A549 (cell line): ENCODE data around the gene NAA60. TPM values are rescaled to one million over a fixed set of nuclear protein-coding genes. Genes with fewer than 3 reads are reported as not detected.

Source experiments
- ATAC-seq, 2 experiments: fragments of 200-7000 bp in 1 of 2; fragments of >200 bp in 1 of 2; cut with Nextera tagmentation in 1 of 2; cut with Tn5 transposase in 1 of 2; 3 replicates each; pipeline versions ENCODE4 v1.8.0 to v1.9.1; 2018 to 2020; ENCODE audit warnings: mild to moderate bottlenecking in 1 of 2, moderate library complexity in 1 of 2
- CTCF ChIA-PET: fragments of 300-600 bp; sonication (Branson Sonifier 250); formaldehyde crosslinking; extraction: SDS; loops from one replicate; lab custom pipeline; 2021; ENCODE audit warnings: antibody characterized with exemption, inconsistent platforms; lab: Yijun Ruan, JAX
- POLR2A ChIA-PET: fragments of 350-600 bp; formaldehyde crosslinking; extraction: SDS; loops from one replicate; lab custom pipeline; 2021; ENCODE audit warnings: antibody characterized with exemption, inconsistent platforms; lab: Yijun Ruan, JAX
- DNase-seq, 2 experiments: peaks; one replicate each; pipeline versions ENCODE4 v3.0.0 to v3.0.0-alpha.2; 2011 to 2016; ENCODE audit warnings: low read depth in 1 of 2, low spot score in 1 of 2
- FAIRE-seq: peaks from 2 replicates; lab custom pipeline; 2011; peaks lifted over from hg19 to GRCh38; lab: Jason Lieb, UNC
- H3K27ac ChIP-seq, 2 experiments: fragments of >200 bp; sonication (Bioruptor Twin); formaldehyde crosslinking; 3 replicates each; pipeline ENCODE4 v1.5.1; 2016 to 2017
- H3K4me1 ChIP-seq: fragments of >200 bp; sonication (Bioruptor Twin); formaldehyde crosslinking; 3 replicates; pipeline ENCODE4 v1.6.1; 2016
- H3K4me2 ChIP-seq: fragments of >200 bp; sonication (Bioruptor Twin); formaldehyde crosslinking; 3 replicates; pipeline ENCODE4 v1.6.1; 2016
- H3K4me3 ChIP-seq: fragments of >200 bp; sonication (Bioruptor Twin); formaldehyde crosslinking; 3 replicates; pipeline ENCODE4 v1.5.1; 2016
- H3K9me3 ChIP-seq: fragments of >200 bp; sonication (Bioruptor Twin); formaldehyde crosslinking; 3 replicates; pipeline ENCODE4 v1.6.1; 2016
- BCL3 ChIP-seq: fragments of >200 bp; sonication (Bioruptor Twin); formaldehyde crosslinking; IDR thresholded peaks from 3 replicates; pipeline ENCODE4 v1.6.1; 2016
- BHLHE40 ChIP-seq: IDR thresholded peaks from 2 replicates; pipeline ENCODE4 v1.6.1; 2012; ENCODE audit warnings: low read depth, low read length, inconsistent platforms
- CBX8 ChIP-seq: fragments of 200-600 bp; sonication (generic); IDR thresholded peaks from 2 replicates; pipeline ENCODE4 v1.6.1; 2016
- CEBPB ChIP-seq, 2 experiments: fragments of >200 bp in 1 of 2; sonication (Bioruptor Twin) in 1 of 2; formaldehyde crosslinking in 1 of 2; IDR thresholded peaks; 2 replicates each; pipeline ENCODE4 v1.6.1; 2012 to 2016
- CHD4 ChIP-seq: fragments of 200-600 bp; sonication (generic); IDR thresholded peaks from 2 replicates; pipeline ENCODE4 v1.6.1; 2016; ENCODE audit warnings: antibody characterized with exemption, mild to moderate bottlenecking, borderline replicate concordance
- ELK1 ChIP-seq: fragments of 150-350 bp; IDR thresholded peaks from 2 replicates; pipeline ENCODE4 v1.6.1; 2014; ENCODE audit warnings: low read depth, mild to moderate bottlenecking, low read length
- EP300 ChIP-seq, 2 experiments: fragments of >200 bp; sonication (Bioruptor Twin); formaldehyde crosslinking; IDR thresholded peaks; 2 replicates in 1 of 2; 3 replicates in 1 of 2; pipeline ENCODE4 v1.6.1; 2016 to 2017
- ESRRA ChIP-seq: fragments of 150-350 bp; IDR thresholded peaks from 2 replicates; pipeline ENCODE4 v1.6.1; 2014; ENCODE audit warnings: mild to moderate bottlenecking, low read length, borderline replicate concordance
- FOSL2 ChIP-seq, 2 experiments: fragments of 450-650 bp in 1 of 2; fragments of >200 bp in 1 of 2; sonication (Bioruptor Twin) in 1 of 2; formaldehyde crosslinking; IDR thresholded peaks; 2 replicates each; pipeline versions ENCODE4 v1.5.0 to v1.6.1; 2016 to 2020; ENCODE audit warnings: mild to moderate bottlenecking in 1 of 2, moderate library complexity in 1 of 2
- GATA3 ChIP-seq: IDR thresholded peaks from 2 replicates; pipeline ENCODE4 v1.6.1; 2012; ENCODE audit warnings: borderline replicate concordance
- HMGXB4 ChIP-seq: fragments of 250-450 bp; sonication (Bioruptor Pico); IDR thresholded peaks from 2 replicates; pipeline ENCODE4 v1.5.0; 2021; ENCODE audit warnings: mild to moderate bottlenecking, moderate library complexity, borderline replicate concordance
- HOXA7 ChIP-seq: fragments of 250-450 bp; sonication (Bioruptor Pico); IDR thresholded peaks from 2 replicates; pipeline ENCODE4 v1.5.0; 2020; ENCODE audit warnings: mild to moderate bottlenecking, moderate library complexity
- HOXB5 ChIP-seq: fragments of 250-450 bp; sonication (Bioruptor Pico); IDR thresholded peaks from 2 replicates; pipeline ENCODE4 v1.5.0; 2020; ENCODE audit warnings: mild to moderate bottlenecking, moderate library complexity
- JUN ChIP-seq, 2 experiments: fragments of >200 bp; sonication (Bioruptor Twin); formaldehyde crosslinking; IDR thresholded peaks; 2 replicates in 1 of 2; 3 replicates in 1 of 2; pipeline ENCODE4 v1.6.1; 2016 to 2017
- KDM1A ChIP-seq: fragments of 200-600 bp; sonication (generic); IDR thresholded peaks from 2 replicates; pipeline ENCODE4 v1.6.1; 2016; ENCODE audit warnings: low read depth, mild to moderate bottlenecking
- KDM5A ChIP-seq: fragments of 200-600 bp; sonication (generic); IDR thresholded peaks from 2 replicates; pipeline ENCODE4 v1.6.1; 2016; ENCODE audit warnings: antibody characterized with exemption, mild to moderate bottlenecking
- MAFK ChIP-seq: fragments of 450-650 bp; IDR thresholded peaks from 2 replicates; pipeline ENCODE4 v1.6.1; 2014; ENCODE audit not compliant: partially characterized antibody
- MYC ChIP-seq: IDR thresholded peaks from 2 replicates; pipeline ENCODE4 v1.6.1; 2012; ENCODE audit warnings: mild to moderate bottlenecking, inconsistent platforms, low read length, improper control_type of control experiment, borderline replicate concordance
- NR3C1 ChIP-seq: fragments of >200 bp; sonication (Bioruptor Twin); formaldehyde crosslinking; IDR thresholded peaks from 3 replicates; pipeline ENCODE4 v1.6.1; 2017
- POLR2AphosphoS2 ChIP-seq: conservative IDR thresholded peaks from 2 replicates; pipeline ENCODE4 v1.6.1; 2012; ENCODE audit warnings: low read length, improper control_type of control experiment, inconsistent platforms
- RCOR1 ChIP-seq: fragments of 150-350 bp; IDR thresholded peaks from 2 replicates; pipeline ENCODE4 v1.6.1; 2014; ENCODE audit warnings: antibody characterized with exemption, low read length, low read depth
- RFX5 ChIP-seq: fragments of 450-650 bp; IDR thresholded peaks from 2 replicates; pipeline ENCODE4 v1.7.1; 2014; ENCODE audit warnings: antibody characterized with exemption, mild to moderate bottlenecking, moderate library complexity
- RNF2 ChIP-seq: fragments of 200-600 bp; sonication (generic); IDR thresholded peaks from 2 replicates; pipeline ENCODE4 v1.6.1; 2016; ENCODE audit warnings: low read depth, mild to moderate bottlenecking, antibody characterized with exemption, moderate library complexity, borderline replicate concordance
- SMC3 ChIP-seq: fragments of >200 bp; sonication (Bioruptor Twin); formaldehyde crosslinking; IDR thresholded peaks from 3 replicates; pipeline ENCODE4 v1.6.1; 2018; ENCODE audit warnings: inconsistent platforms
- USF2 ChIP-seq: fragments of 450-650 bp; IDR thresholded peaks from 2 replicates; pipeline ENCODE4 v1.6.1; 2014; ENCODE audit warnings: antibody characterized with exemption
- WGBS: methylation state at CpG from one replicate; pipeline ENCODE4 v1.1.6; 2017; ENCODE audit errors: missing lambda C conversion rate; 5-methylcytosine and 5-hydroxymethylcytosine counted together
- polyA plus RNA-seq, 4 experiments: library from polyadenylated mRNA; depleted of rRNA in 3 of 4; stranded (reverse); fragments of >200 nt; fragmentation: RNase III in 1 of 4; extraction: RNeasy Plus Mini Kit Qiagen cat#74134 plus additional on column Dnase treatment in 1 of 4; gene quantifications; 2 replicates in 3 of 4; 3 replicates in 1 of 4; pipeline ENCODE4 v1.2.3, GENCODE V29; 2011 to 2017

Gene NAA60
- polyA plus RNA-seq, 2 of the 4 experiments (the other 2 are of a cell fraction): 41.6 to 43.9 TPM

GRCh38 chr16:3518986-3519348 lies 75.5 kb downstream of the NAA60 start:
- peaks cover 15% of the 10 kb centered on the region for H3K4me1 ChIP-seq
- no peak for FAIRE-seq
- no peak for DNase-seq
- H3K9me3 ChIP-seq: no peaks in the 10 kb centered on the region
- POLR2A ChIA-PET: no interaction called here
- no peak overlapping the region for H3K4me2 ChIP-seq
- CTCF ChIA-PET: interaction anchor here (0.6 kb wide), 1 partner anchor 985 kb away, joined by 3 read pairs; no protein-coding TSS in a partner anchor
- H3K27ac ChIP-seq: no peak overlapping the region
- WGBS: 93% methylated on average over 8 of the region's 8 CpGs
- no peak for TF ChIP-seq KDM5A
- no peak for TF ChIP-seq NR3C1
- TF ChIP-seq ELK1: no peak
- no peak for TF ChIP-seq SMC3
- no peak for TF ChIP-seq RNF2
- no peak for TF ChIP-seq EP300 (IDR thresholded peaks at IDR 0.05)
- no peak for TF ChIP-seq RFX5
- no peak for TF ChIP-seq POLR2AphosphoS2
- no peak for TF ChIP-seq MYC
- no peak for TF ChIP-seq HOXB5
- no peak for TF ChIP-seq MAFK
- TF ChIP-seq CEBPB (IDR thresholded peaks at IDR 0.05): no peak
- no peak for TF ChIP-seq BCL3
- TF ChIP-seq GATA3: no peak
- TF ChIP-seq KDM1A: no peak
- H3K4me3 ChIP-seq: no peak overlapping the region
- ATAC-seq: peak in 1 of 2 experiments; percentile 47; a peak in 1 of 6 replicates

GRCh38 chr16:3519581-3519980 lies 76.1 kb downstream of the NAA60 start:
- Histone ChIP-seq H3K4me3 (no peak overlapping the region), H3K9me3 (no peaks in the 10 kb centered on the region), H3K27ac (no peak overlapping the region), H3K4me2 (0 out of 3 replicates have a peak overlapping the region, but pooled peaks have one; percentile 22), H3K4me1 (peaks cover 11% of the 10 kb centered on the region)
- FAIRE-seq (no peak), DNase-seq (peak; percentile 35 to 43), ATAC-seq (peak; percentile 34 to 72; a peak in 3 of 6 replicates)
- TF ChIP-seq FOSL2 (IDR thresholded peaks at IDR 0.05): no peak
- peak; percentile 37; the same call in 1 of the 2 replicates for TF ChIP-seq FOSL2 (CRISPR knock-in tag; IDR thresholded peaks at IDR 0.05)
- peak in 1 of 2 experiments; percentile 38; a peak in 1 of 4 replicates for TF ChIP-seq CEBPB (IDR thresholded peaks at IDR 0.05)
- TF ChIP-seq JUN (IDR thresholded peaks at IDR 0.05): no peak
- ChIA-PET CTCF (no interaction called here), POLR2A (no interaction called here)
- WGBS: 82% methylated on average over 2 of the region's 2 CpGs

- 95% methylated on average over 4 of the region's 4 CpGs for WGBS
- DNase-seq (no peak), ATAC-seq (no peak), FAIRE-seq (no peak)
- no peak overlapping the region for H3K4me2 ChIP-seq
- no peak overlapping the region for H3K27ac ChIP-seq
- POLR2A ChIA-PET: no interaction called here
- peaks cover 11% of the 10 kb centered on the region for H3K4me1 ChIP-seq
- no peak overlapping the region for H3K4me3 ChIP-seq
- CTCF ChIA-PET: no interaction called here
- H3K9me3 ChIP-seq: no peaks in the 10 kb centered on the region
- TF ChIP-seq BCL3: no peak
- no peak for TF ChIP-seq RNF2
- no peak for TF ChIP-seq BHLHE40
- no peak for TF ChIP-seq ESRRA
- no peak for TF ChIP-seq CBX8
- TF ChIP-seq HOXA7 (CRISPR knock-in tag): no peak
- no peak for TF ChIP-seq RCOR1
- TF ChIP-seq USF2: no peak
- no peak for TF ChIP-seq EP300 (IDR thresholded peaks at IDR 0.05)
- no peak for TF ChIP-seq HMGXB4 (CRISPR knock-in tag)
- no peak for TF ChIP-seq CHD4
Observed at GRCh38 chr16:3520413-3520812, 76.9 kb downstream of the NAA60 start.
